GM21717 (cell line): ENCODE data around the gene SH2D1A.

Source experiments
- ATAC-seq: cut with Tn5 transposase; IDR thresholded peaks from one replicate; pipeline ENCODE4 v1.9.1; 2021; ENCODE audit warnings: mild to moderate bottlenecking, moderate library complexity; ENCODE audit not compliant: unreplicated experiment

SH2D1A gene

DNA sequence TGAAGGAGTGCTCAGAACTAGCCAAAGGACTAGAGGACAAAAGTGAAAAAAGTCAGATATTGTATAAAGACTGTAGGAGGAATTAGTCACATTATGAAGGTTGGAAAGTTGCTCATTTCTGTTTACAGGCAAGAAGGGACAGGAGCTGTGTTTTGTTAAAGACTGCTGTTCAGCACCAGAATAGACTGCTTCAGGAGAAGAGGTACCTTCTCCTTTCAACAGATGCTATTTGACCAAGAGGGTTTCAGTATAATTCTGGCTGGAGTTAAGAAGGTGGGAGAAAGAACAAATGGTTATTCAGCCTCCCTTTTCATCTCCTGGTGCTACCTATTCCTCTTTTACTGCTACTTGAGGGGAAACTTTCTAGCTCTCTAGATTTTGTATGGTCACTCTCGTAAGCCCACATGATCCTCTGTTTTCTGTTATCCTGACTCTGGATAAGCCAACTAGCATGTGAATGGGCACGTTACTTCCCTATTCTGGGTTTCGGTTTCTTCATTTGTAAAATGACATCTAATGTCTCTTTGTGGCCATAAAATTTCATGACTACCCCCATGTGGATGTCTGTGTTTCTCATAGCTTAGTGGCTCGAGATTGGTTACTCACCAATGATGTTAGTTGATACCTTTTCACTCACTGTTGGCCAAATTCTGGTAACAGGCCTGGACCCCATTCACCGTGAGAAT lies 68.9 kb downstream of the SH2D1A start:
- ATAC-seq: no peak

DNA sequence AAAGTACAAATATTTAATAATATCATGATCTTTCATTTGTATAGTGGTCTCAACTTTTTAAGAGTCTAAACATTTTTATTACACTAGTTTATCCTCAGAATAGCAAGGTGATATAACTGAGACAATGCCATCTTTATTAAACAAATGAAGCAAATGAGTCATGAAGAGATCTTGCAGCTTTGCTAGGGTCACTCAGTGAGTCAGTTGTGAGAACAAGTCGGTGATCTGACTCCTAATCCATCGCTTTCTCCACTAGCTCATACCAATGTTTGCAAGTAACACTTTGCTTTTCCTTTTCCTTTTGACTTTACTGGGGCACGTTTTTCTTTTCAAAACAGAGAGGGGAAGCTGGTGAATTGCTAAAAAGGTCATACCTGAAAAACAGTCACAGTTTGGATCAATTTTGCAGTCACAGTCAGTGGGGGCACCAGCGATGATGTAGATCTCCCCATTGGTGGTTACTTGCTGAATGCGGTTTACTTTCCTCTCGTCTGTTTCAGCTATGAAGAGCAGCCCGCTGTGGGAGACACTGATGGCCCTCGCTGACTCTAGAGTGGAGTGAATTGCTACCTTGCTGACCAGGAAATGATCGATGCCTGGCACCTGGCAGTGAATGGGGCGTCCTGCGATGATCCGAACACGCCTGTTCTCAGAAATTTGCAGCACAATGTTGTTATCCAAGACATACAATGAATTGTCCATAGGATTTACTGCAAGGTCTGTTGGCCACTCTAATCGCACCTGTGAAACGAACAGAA lies 75.7 kb downstream of the SH2D1A start:
- ATAC-seq: no peak
